PC-3 (cell line): ENCODE results near the gene PWWP2B.

ENCODE experiments used
- CTCF ChIP-seq: fragments of 300-600 bp; sonication (generic); conservative IDR thresholded peaks from 2 replicates; pipeline ENCODE4 v1.5.1; 2017; ENCODE audit warnings: antibody characterized with exemption, low read depth, mild to moderate bottlenecking, low read length
- EZH2 ChIP-seq: fragments of 300-600 bp; sonication (generic); IDR thresholded peaks from one replicate; pipeline ENCODE4 v1.6.1; 2017; ENCODE audit warnings: antibody characterized with exemption, mild to moderate bottlenecking, low read length; ENCODE audit not compliant: unreplicated experiment
- EZH2phosphoT487 ChIP-seq: fragments of 300-600 bp; sonication (generic); IDR thresholded peaks from 2 replicates; pipeline ENCODE4 v1.6.1; 2018; ENCODE audit warnings: mild to moderate bottlenecking, antibody characterized with exemption, low read length, borderline replicate concordance

- TF ChIP-seq CTCF (peak; percentile 45), EZH2 (no peak), EZH2phosphoT487 (no peak)
These were observed 49.9 kb downstream of the PWWP2B start for GRCh38 chr10:132446661-132447445.
